Testis (tissue), 2 donors: ENCODE data around the gene AP2B1.

Source experiments
- CTCF ChIP-seq, 3 experiments: fragments of 450-650 bp in 2 of 3; fragments of 200-600 bp in 1 of 3; sonication (generic) in 1 of 3; IDR thresholded peaks; one replicate each; pipeline ENCODE4 v1.5.1; 2016 to 2019; ENCODE audit warnings: antibody characterized with exemption in 3 of 3, mild to moderate bottlenecking in 2 of 3, moderate library complexity in 1 of 3
- POLR2A ChIP-seq: fragments of 450-650 bp; IDR thresholded peaks from one replicate; pipeline ENCODE4 v1.6.1; 2017; ENCODE audit warnings: antibody characterized with exemption, mild to moderate bottlenecking, moderate library complexity

DNA sequence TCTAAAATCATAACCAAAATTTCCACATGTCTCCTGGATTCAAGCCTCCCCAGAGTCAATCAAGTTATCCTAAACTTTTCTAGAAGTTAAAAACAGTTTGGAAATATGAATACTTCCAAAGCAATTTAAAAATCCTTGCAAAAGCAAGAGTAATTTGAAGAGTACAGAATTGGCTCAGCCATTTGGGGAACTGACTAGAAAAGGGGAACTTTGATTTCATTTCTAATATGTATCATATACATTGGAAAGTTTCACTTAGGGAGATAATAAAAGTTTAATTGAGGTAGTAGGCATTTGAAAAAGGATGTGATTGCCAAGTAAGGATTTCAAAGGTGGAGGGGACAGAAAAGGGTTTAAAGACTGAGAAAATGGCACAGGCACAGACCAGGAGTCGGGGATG is 40.6 kb upstream of the AP2B1 start:
- TF ChIP-seq POLR2A (no peak), CTCF (IDR thresholded peaks at IDR 0.05) (no peak)
